Measurements from ENCODE around the gene SYNPR.

The SYNPR gene

GRCh38 chr3:63308072-63308471, 30.0 kb downstream of the SYNPR start:
- no peak for DNase-seq

- DNase-seq: no peak
These were observed 31.7 kb downstream of the SYNPR start for GRCh38 chr3:63309768-63310167.

- DNase-seq: no peak
These were observed 45.7 kb downstream of the SYNPR start for GRCh38 chr3:63323766-63324165.

- DNase-seq: no peak
These were observed 46.5 kb downstream of the SYNPR start for GRCh38 chr3:63324621-63325020.

GRCh38 chr3:63325386-63325785, 47.3 kb downstream of the SYNPR start:
- DNase-seq: no peak

- DNase-seq: no peak
These were observed 50.3 kb downstream of the SYNPR start for GRCh38 chr3:63328365-63328764.

- no peak for DNase-seq
These were observed 53.4 kb downstream of the SYNPR start for GRCh38 chr3:63331520-63331919.

- DNase-seq: no peak
These were observed 55.7 kb downstream of the SYNPR start for GRCh38 chr3:63333815-63334214.

- DNase-seq: no peak
These were observed 60.2 kb downstream of the SYNPR start for GRCh38 chr3:63338351-63338750.

- peak; percentile 34 for DNase-seq
These were observed 65.6 kb downstream of the SYNPR start for GRCh38 chr3:63343674-63344073.

- DNase-seq: no peak
These were observed 66.6 kb downstream of the SYNPR start for GRCh38 chr3:63344661-63345060.

GRCh38 chr3:63349583-63350573, 71.8 kb downstream of the SYNPR start:
- DNase-seq: no peak

- no peak for DNase-seq
These were observed 73.3 kb downstream of the SYNPR start for GRCh38 chr3:63351159-63352007.

GRCh38 chr3:63352008-63352279, 73.8 kb downstream of the SYNPR start:
- no peak for DNase-seq

GRCh38 chr3:63353383-63353782, 75.3 kb downstream of the SYNPR start:
- no peak for DNase-seq

- no peak for DNase-seq
These were observed 76.1 kb downstream of the SYNPR start for GRCh38 chr3:63354160-63354559.

GRCh38 chr3:63355809-63356208, 77.7 kb downstream of the SYNPR start:
- DNase-seq: no peak

- DNase-seq: no peak
These were observed 86.4 kb downstream of the SYNPR start for GRCh38 chr3:63364495-63364894.

- no peak for DNase-seq
These were observed 86.8 kb downstream of the SYNPR start for GRCh38 chr3:63364910-63365309.

GRCh38 chr3:63365671-63366070, 87.6 kb downstream of the SYNPR start:
- DNase-seq: no peak

GRCh38 chr3:63370094-63370493, 92.0 kb downstream of the SYNPR start:
- no peak for DNase-seq

- no peak for DNase-seq
These were observed 104.9 kb downstream of the SYNPR start for GRCh38 chr3:63383040-63383439.

- DNase-seq: no peak
These were observed 106.3 kb downstream of the SYNPR start for GRCh38 chr3:63384382-63384781.

GRCh38 chr3:63385629-63386028, 107.5 kb downstream of the SYNPR start:
- DNase-seq: no peak
